Mammary epithelial cell (primary cell): ENCODE measurements around the gene CPXM1.
"Not testable (repeated sequence)": the region's sequence is repeated elsewhere in the genome, so short reads cannot be mapped to it uniquely, and the experiment has no call there.

Experiments used
- EZH2 ChIP-seq: IDR thresholded peaks from 2 replicates; pipeline ENCODE4 v1.6.1; 2012; ENCODE audit warnings: low read length, inconsistent platforms, borderline replicate concordance
- TF ChIP-seq, protein P1 (sequence below), 2 donors: IDR thresholded peaks in 1 of 2; conservative IDR thresholded peaks in 1 of 2; 2 replicates each; pipeline ENCODE4 v1.5.1; 2011 to 2012; ENCODE audit warnings: inconsistent platforms in 2 of 2, low read length in 2 of 2, mild to moderate bottlenecking in 2 of 2, control low read depth in 1 of 2, low read depth in 1 of 2; ENCODE audit not compliant: insufficient read depth in 1 of 2; ENCODE audit errors: extremely low read depth in 1 of 2

DNA sequence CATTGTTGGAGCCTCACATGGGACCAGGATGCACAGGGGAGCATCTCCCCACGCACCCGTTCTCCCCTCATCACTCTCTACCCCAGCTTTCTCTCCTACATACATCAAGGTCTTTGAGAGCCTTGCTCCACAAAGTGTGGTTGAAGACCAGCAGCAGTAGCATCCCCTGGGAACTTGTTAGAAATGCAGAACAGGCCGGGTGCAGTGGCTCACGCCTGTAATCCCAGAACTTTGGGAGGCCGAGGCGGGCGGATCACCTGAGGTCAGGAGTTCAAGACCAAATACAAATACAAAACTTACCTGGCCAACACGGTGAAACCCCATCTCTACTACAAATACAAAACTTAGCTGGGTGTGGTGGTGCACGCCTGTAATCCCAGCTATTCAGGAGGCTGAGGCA, 7.5 kb upstream of the CPXM1 start:
- TF ChIP-seq, protein P1, sequence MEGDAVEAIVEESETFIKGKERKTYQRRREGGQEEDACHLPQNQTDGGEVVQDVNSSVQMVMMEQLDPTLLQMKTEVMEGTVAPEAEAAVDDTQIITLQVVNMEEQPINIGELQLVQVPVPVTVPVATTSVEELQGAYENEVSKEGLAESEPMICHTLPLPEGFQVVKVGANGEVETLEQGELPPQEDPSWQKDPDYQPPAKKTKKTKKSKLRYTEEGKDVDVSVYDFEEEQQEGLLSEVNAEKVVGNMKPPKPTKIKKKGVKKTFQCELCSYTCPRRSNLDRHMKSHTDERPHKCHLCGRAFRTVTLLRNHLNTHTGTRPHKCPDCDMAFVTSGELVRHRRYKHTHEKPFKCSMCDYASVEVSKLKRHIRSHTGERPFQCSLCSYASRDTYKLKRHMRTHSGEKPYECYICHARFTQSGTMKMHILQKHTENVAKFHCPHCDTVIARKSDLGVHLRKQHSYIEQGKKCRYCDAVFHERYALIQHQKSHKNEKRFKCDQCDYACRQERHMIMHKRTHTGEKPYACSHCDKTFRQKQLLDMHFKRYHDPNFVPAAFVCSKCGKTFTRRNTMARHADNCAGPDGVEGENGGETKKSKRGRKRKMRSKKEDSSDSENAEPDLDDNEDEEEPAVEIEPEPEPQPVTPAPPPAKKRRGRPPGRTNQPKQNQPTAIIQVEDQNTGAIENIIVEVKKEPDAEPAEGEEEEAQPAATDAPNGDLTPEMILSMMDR (conservative IDR thresholded peaks at IDR 0.05 in 1 of 2, IDR thresholded peaks at IDR 0.05 in 1 of 2; ENCODE audit: extremely low read depth in 1 of 2, insufficient read depth in 1 of 2, low read depth in 1 of 2, low read length in 2 of 2): not testable (repeated sequence)
- not testable (repeated sequence) for TF ChIP-seq EZH2
